Body of pancreas (tissue), 4 donors: Measurements from ENCODE around the gene GRIP1.

Experiments used
- POLR2A ChIP-seq, 3 donors: fragments of 450-650 bp; IDR thresholded peaks; one replicate each; pipeline ENCODE4 v1.6.1; 2016; ENCODE audit warnings: antibody characterized with exemption in 3 of 3, mild to moderate bottlenecking in 2 of 3
- TF ChIP-seq, protein P1 (sequence below), 7 experiments: fragments of 450-650 bp in 4 of 7; fragments of 200-600 bp in 3 of 7; sonication (generic) in 3 of 7; IDR thresholded peaks; one replicate each; pipeline ENCODE4 v1.5.1; 2016 to 2019; ENCODE audit warnings: antibody characterized with exemption in 7 of 7

DNA sequence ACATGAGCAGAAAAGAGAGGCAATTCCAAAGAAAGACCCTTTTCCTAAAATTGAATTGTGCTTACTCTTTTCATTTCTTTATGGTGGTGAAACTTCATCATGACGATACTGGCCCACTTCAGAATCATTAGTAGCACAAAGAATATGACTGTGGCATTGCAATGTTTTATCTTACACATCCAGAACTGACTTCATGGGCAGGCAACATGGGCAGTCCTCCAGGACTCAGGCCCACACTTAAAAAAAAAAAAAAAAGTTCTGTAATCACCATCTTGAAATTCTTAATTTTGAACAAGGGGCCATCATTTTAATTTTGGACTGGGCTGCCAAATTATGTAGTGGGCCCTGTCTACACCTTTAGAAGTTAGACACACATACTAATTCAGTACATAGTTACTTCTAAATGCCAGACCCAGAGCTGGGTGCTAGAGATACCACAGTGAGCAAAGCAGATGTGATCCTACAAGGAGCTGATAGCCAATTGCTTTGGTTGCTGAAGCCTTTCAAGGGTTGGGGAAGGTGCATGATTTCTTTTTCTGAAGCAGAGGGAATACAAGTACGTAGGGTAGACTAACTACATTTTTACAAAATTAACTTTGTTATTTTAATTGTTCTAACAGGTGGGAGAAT lies 341.4 kb downstream of the GRIP1 start:
- TF ChIP-seq, protein P1, sequence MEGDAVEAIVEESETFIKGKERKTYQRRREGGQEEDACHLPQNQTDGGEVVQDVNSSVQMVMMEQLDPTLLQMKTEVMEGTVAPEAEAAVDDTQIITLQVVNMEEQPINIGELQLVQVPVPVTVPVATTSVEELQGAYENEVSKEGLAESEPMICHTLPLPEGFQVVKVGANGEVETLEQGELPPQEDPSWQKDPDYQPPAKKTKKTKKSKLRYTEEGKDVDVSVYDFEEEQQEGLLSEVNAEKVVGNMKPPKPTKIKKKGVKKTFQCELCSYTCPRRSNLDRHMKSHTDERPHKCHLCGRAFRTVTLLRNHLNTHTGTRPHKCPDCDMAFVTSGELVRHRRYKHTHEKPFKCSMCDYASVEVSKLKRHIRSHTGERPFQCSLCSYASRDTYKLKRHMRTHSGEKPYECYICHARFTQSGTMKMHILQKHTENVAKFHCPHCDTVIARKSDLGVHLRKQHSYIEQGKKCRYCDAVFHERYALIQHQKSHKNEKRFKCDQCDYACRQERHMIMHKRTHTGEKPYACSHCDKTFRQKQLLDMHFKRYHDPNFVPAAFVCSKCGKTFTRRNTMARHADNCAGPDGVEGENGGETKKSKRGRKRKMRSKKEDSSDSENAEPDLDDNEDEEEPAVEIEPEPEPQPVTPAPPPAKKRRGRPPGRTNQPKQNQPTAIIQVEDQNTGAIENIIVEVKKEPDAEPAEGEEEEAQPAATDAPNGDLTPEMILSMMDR (IDR thresholded peaks at IDR 0.05) = no peak
- no peak for TF ChIP-seq POLR2A (IDR thresholded peaks at IDR 0.05)
